GM10248 (cell line): Measurements from ENCODE around the gene RAPGEF3.

Experiments used
- CTCF ChIA-PET: fragments of 300-600 bp; sonication (Branson Sonifier 250); formaldehyde crosslinking; extraction: SDS; loops from one replicate; lab custom pipeline; 2021; ENCODE audit warnings: antibody characterized with exemption; lab: Yijun Ruan, JAX
- POLR2A ChIA-PET: fragments of 350-650 bp; sonication (Branson Sonifier 250); formaldehyde crosslinking; extraction: SDS; loops from one replicate; lab custom pipeline; 2020; ENCODE audit warnings: antibody characterized with exemption; lab: Yijun Ruan, JAX
- DNase-seq: peaks from one replicate; pipeline ENCODE4 v3.0.0; 2012; ENCODE audit errors: extremely low spot score
- CTCF ChIP-seq: IDR thresholded peaks from 2 replicates; pipeline ENCODE4 v1.5.1; 2012; ENCODE audit warnings: mild to moderate bottlenecking, low read depth; ENCODE audit errors: extremely low read depth, missing control alignments, control extremely low read depth

Gene RAPGEF3

GRCh38 chr12:47783024-47783755 lies 24.5 kb upstream of the RAPGEF3 start:
- DNase-seq = no peak
- no peak for TF ChIP-seq CTCF
- ChIA-PET POLR2A (no interaction called here), CTCF (interaction anchor here (2.5 to 35.8 kb wide), 5 partner anchors 15 to 57 kb away, joined by 11 to 1524 read pairs (median 120); partner anchors contain the start of genes ENDOU, RAPGEF3 and RPAP3)

GRCh38 chr12:47782372-47782770 lies 23.7 kb upstream of the RAPGEF3 start:
- TF ChIP-seq CTCF = no peak
- POLR2A ChIA-PET = no interaction called here
- CTCF ChIA-PET = interaction anchor here (0.9 to 35.8 kb wide), 10 partner anchors 9 to 415 kb away, joined by 3 to 1524 read pairs (median 10); partner anchors contain the start of genes ENDOU, RAPGEF3, RPAP3 and SLC48A1
- DNase-seq = no peak

GRCh38 chr12:47781479-47782371 lies 23.0 kb upstream of the RAPGEF3 start:
- TF ChIP-seq CTCF = no peak
- POLR2A ChIA-PET = no interaction called here
- CTCF ChIA-PET = interaction anchor here (0.9 to 35.8 kb wide), 12 partner anchors 9 to 416 kb away, joined by 3 to 1524 read pairs (median 10); partner anchors contain the start of genes ENDOU, RAPGEF3, RPAP3 and SLC48A1
- no peak for DNase-seq

- DNase-seq = no peak
- TF ChIP-seq CTCF = no peak
- POLR2A ChIA-PET = no interaction called here
- CTCF ChIA-PET = interaction anchor here (0.9 to 35.8 kb wide), 19 partner anchors 9 to 310 kb away, joined by 3 to 1524 read pairs (median 10); partner anchors contain the start of genes ENDOU, RAPGEF3 and RPAP3
Observed at GRCh38 chr12:47779943-47780504, 21.3 kb upstream of the RAPGEF3 start.

- DNase-seq = peak; percentile 90
- CTCF ChIA-PET = interaction anchor here (0.9 to 35.8 kb wide), 22 partner anchors 10 to 311 kb away, joined by 3 to 1524 read pairs (median 7); partner anchors contain the start of genes ENDOU, RAPGEF3 and RPAP3
- POLR2A ChIA-PET = no interaction called here
- peak; percentile 96 for TF ChIP-seq CTCF
Observed at GRCh38 chr12:47779301-47779942, 20.7 kb upstream of the RAPGEF3 start.

- CTCF ChIA-PET = interaction anchor here (0.6 to 35.8 kb wide), 24 partner anchors 10 to 311 kb away, joined by 3 to 1524 read pairs (median 7); partner anchors contain the start of genes ENDOU, RAPGEF3 and RPAP3
- no peak for DNase-seq
- no peak for TF ChIP-seq CTCF
- POLR2A ChIA-PET = no interaction called here
Observed at GRCh38 chr12:47778881-47779280, 20.2 kb upstream of the RAPGEF3 start.
